Lower leg skin (tissue), 3 donors: ENCODE measurements around the gene C5orf47.

Experiments
- CTCF ChIP-seq, 3 donors: fragments of 450-650 bp; IDR thresholded peaks; one replicate each; pipeline ENCODE4 v1.5.1; 2016; ENCODE audit warnings: antibody characterized with exemption in 3 of 3, mild to moderate bottlenecking in 3 of 3, moderate library complexity in 2 of 3
- POLR2A ChIP-seq, 2 donors: fragments of 450-650 bp; IDR thresholded peaks; one replicate each; pipeline ENCODE4 v1.6.1; 2016 to 2017; ENCODE audit warnings: antibody characterized with exemption in 2 of 2, mild to moderate bottlenecking in 1 of 2, moderate library complexity in 1 of 2

GRCh38 chr5:173997331-173997730 lies 8.4 kb downstream of the C5orf47 start:
- TF ChIP-seq CTCF (IDR thresholded peaks at IDR 0.05) (no peak), POLR2A (IDR thresholded peaks at IDR 0.05) (no peak)
